Peyer's patch (tissue), 4 donors: Measurements from ENCODE around the gene CTSC.

ENCODE experiments used
- POLR2A ChIP-seq, 2 donors: fragments of 450-650 bp; IDR thresholded peaks; one replicate each; pipeline ENCODE4 v1.5.1; 2017; ENCODE audit warnings: antibody characterized with exemption in 2 of 2, mild to moderate bottlenecking in 2 of 2, moderate library complexity in 2 of 2
- TF ChIP-seq, protein P1 (sequence below), 6 experiments: fragments of 450-650 bp in 4 of 6; fragments of 200-600 bp in 2 of 6; sonication (generic) in 1 of 6; IDR thresholded peaks; one replicate each; pipeline ENCODE4 v1.5.1; 2017 to 2019; ENCODE audit warnings: antibody characterized with exemption in 6 of 6, mild to moderate bottlenecking in 3 of 6, moderate library complexity in 1 of 6

DNA sequence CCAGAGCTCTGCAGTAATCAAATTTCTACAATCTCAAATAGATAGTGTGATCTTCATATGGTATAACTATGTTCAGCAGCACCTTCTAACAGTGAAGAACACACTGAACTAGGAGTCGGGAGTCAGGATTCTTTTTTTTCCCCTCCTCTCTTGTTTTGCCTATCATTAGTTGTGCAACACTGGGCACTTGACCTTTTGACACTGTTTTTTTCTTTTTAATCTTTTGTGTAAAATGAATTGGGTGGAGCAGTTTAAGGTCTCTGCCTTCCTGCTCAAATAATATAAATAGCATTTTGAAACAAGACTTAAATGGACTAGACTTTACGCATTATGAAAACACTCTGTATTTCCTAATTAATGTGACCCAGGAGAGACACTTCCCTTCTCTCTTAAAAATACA, 39.7 kb downstream of the CTSC start:
- no peak for TF ChIP-seq POLR2A (IDR thresholded peaks at IDR 0.05)
- TF ChIP-seq, protein P1, sequence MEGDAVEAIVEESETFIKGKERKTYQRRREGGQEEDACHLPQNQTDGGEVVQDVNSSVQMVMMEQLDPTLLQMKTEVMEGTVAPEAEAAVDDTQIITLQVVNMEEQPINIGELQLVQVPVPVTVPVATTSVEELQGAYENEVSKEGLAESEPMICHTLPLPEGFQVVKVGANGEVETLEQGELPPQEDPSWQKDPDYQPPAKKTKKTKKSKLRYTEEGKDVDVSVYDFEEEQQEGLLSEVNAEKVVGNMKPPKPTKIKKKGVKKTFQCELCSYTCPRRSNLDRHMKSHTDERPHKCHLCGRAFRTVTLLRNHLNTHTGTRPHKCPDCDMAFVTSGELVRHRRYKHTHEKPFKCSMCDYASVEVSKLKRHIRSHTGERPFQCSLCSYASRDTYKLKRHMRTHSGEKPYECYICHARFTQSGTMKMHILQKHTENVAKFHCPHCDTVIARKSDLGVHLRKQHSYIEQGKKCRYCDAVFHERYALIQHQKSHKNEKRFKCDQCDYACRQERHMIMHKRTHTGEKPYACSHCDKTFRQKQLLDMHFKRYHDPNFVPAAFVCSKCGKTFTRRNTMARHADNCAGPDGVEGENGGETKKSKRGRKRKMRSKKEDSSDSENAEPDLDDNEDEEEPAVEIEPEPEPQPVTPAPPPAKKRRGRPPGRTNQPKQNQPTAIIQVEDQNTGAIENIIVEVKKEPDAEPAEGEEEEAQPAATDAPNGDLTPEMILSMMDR (IDR thresholded peaks at IDR 0.05) = no peak
